ENCODE measurements around the gene BARX2. TPM values are rescaled to one million over a fixed set of nuclear protein-coding genes. Genes with fewer than 3 reads are reported as not detected.

BARX2 gene
- total RNA-seq, 1 experiment from 2014 or later, result 13.4 TPM

DNA sequence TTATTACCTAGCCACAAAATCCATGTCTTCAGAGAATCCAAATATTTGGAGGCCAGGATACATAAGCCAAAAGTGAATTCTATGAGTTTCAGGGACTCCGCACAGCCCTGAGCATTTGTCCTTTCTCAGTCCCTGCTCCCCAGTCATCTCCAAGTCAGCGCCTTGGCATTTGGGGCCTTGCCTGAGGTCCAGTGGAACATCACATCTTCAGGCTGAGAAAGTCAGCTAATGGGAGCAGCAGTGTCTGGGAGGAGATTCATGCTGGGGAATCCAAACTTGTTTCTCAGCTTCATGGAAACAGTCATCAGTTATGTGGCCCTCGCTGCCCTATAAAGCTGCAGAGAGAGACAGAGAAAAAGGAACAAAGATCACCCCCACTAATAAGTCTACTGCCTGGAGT lies 70.9 kb downstream of the BARX2 start:
- no peak for DNase-seq
- no peaks in the 10 kb centered on the region for H3F3A ChIP-seq (ENCODE audit: insufficient read depth, low read depth)
- no peaks in the 10 kb centered on the region for H3K36me3 ChIP-seq (ENCODE audit: low read depth)
- no peaks in the 10 kb centered on the region for H3K4me1 ChIP-seq (replicated peaks; ENCODE audit: insufficient read depth)
- no peaks in the 10 kb centered on the region; the same call in 1 of the 2 replicates for H3K9me3 ChIP-seq (ENCODE audit: insufficient read depth, low read depth)
- no peaks in the 10 kb centered on the region for H3K9me2 ChIP-seq (ENCODE audit: insufficient read depth)
- H3K79me2 ChIP-seq (ENCODE audit: low read depth), result no peaks in the 10 kb centered on the region
- H3K4me3 ChIP-seq, result no peak overlapping the region
- CTCF ChIA-PET, result no interaction called here
- no peak overlapping the region for H3K4me2 ChIP-seq
- H2AFZ ChIP-seq, result no peak overlapping the region
- TF ChIP-seq EZH2 (IDR thresholded peaks at IDR 0.05; ENCODE audit: low read depth), result no peak
- no peak for TF ChIP-seq CTCF (conservative IDR thresholded peaks at IDR 0.05)
- H4K20me1 ChIP-seq (ENCODE audit: insufficient read depth), result no peaks in the 10 kb centered on the region
- POLR2A ChIA-PET (ENCODE audit: unreplicated experiment), result interaction anchor here (0.6 kb wide), 1 partner anchor 214 kb away, joined by 3 read pairs; no protein-coding TSS in a partner anchor
- intact Hi-C loops (cut with micrococcal nuclease; ENCODE audit: unreplicated experiment), result no loop called here
- no peak overlapping the region for H3K27ac ChIP-seq
- BruUV-seq (replicated peaks), result no TSS peak
- H3K27me3 ChIP-seq (ENCODE audit: insufficient read depth, low read depth), result no peaks in the 10 kb centered on the region

GRCh38 chr11:129447654-129448239 lies 72.1 kb downstream of the BARX2 start:
- CTCF ChIA-PET, result no interaction called here
- POLR2A ChIA-PET (ENCODE audit: unreplicated experiment), result no interaction called here

DNA sequence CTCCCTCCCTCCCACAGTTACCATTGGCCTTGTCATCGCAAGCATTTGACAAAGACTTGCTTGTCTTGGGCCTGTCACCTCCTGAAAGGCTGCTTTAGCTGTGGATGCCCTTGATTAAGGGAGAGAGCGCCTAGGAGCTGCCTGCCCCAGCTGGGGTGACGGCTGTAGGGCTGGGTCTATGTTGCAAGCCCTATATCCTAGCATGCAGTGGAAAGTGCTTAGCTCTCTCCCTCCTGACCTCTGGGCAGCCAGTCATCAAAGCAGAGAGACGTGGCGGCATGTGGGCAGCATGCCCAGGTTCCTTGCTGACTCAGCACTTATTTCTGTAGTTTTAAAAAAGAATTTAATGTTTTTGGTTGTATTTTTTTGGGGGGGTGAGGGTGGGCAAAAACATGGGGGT lies 75.9 kb downstream of the BARX2 start:
- no peaks in the 10 kb centered on the region for H3K79me2 ChIP-seq (ENCODE audit: low read depth)
- no peaks in the 10 kb centered on the region for H3K36me3 ChIP-seq (ENCODE audit: low read depth)
- H3K27ac ChIP-seq, result no peak overlapping the region
- ChIA-PET CTCF (no interaction called here), POLR2A (ENCODE audit: unreplicated experiment) (no interaction called here)
- no peak for TF ChIP-seq CTCF (conservative IDR thresholded peaks at IDR 0.05)
- no peak for TF ChIP-seq EZH2 (IDR thresholded peaks at IDR 0.05; ENCODE audit: low read depth)
- no peaks in the 10 kb centered on the region for H4K20me1 ChIP-seq (ENCODE audit: insufficient read depth)
- no TSS peak for BruUV-seq (replicated peaks)
- no peak overlapping the region for H2AFZ ChIP-seq
- no peak overlapping the region for H3K4me2 ChIP-seq
- no peaks in the 10 kb centered on the region for H3K4me1 ChIP-seq (replicated peaks; ENCODE audit: insufficient read depth)
- H3F3A ChIP-seq (ENCODE audit: insufficient read depth, low read depth), result no peaks in the 10 kb centered on the region
- no peaks in the 10 kb centered on the region; the same call in 1 of the 2 replicates for H3K9me3 ChIP-seq (ENCODE audit: insufficient read depth, low read depth)
- intact Hi-C loops (cut with micrococcal nuclease; ENCODE audit: unreplicated experiment), result loop anchor here (10.0 kb wide), 1 partner anchor 153 kb away; no protein-coding TSS in a partner anchor
- H3K9me2 ChIP-seq (ENCODE audit: insufficient read depth), result no peaks in the 10 kb centered on the region
- peak in 1 of 2 experiments; percentile 49 for DNase-seq
- no peaks in the 10 kb centered on the region for H3K27me3 ChIP-seq (ENCODE audit: insufficient read depth, low read depth)
- H3K4me3 ChIP-seq, result no peak overlapping the region

More at GRCh38 chr11:129447654-129448239, 72.1 kb downstream of the BARX2 start:
- Histone ChIP-seq H3K79me2 (ENCODE audit: low read depth) (no peaks in the 10 kb centered on the region), H3K27ac (no peak overlapping the region), H3K27me3 (ENCODE audit: insufficient read depth, low read depth) (no peaks in the 10 kb centered on the region), H2AFZ (no peak overlapping the region), H4K20me1 (ENCODE audit: insufficient read depth) (no peaks in the 10 kb centered on the region), H3K4me1 (replicated peaks; ENCODE audit: insufficient read depth) (no peaks in the 10 kb centered on the region), H3K36me3 (ENCODE audit: low read depth) (no peaks in the 10 kb centered on the region), H3F3A (ENCODE audit: insufficient read depth, low read depth) (no peaks in the 10 kb centered on the region), H3K9me2 (ENCODE audit: insufficient read depth) (no peaks in the 10 kb centered on the region), H3K4me3 (no peak overlapping the region), H3K9me3 (ENCODE audit: insufficient read depth, low read depth) (no peaks in the 10 kb centered on the region; the same call in 1 of the 2 replicates), H3K4me2 (no peak overlapping the region)
- no peak for TF ChIP-seq CTCF (conservative IDR thresholded peaks at IDR 0.05)
- no peak for TF ChIP-seq EZH2 (IDR thresholded peaks at IDR 0.05; ENCODE audit: low read depth)
- BruUV-seq (replicated peaks), result no TSS peak
- intact Hi-C loops (cut with micrococcal nuclease; ENCODE audit: unreplicated experiment), result no loop called here
- no peak for DNase-seq

Measured in PC-9 (cell line).